Kidney glomerular epithelial cell (primary cell): ENCODE data around the gene RCOR1.
"Not testable (repeated sequence)": the region's sequence is repeated elsewhere in the genome, so short reads cannot be mapped to it uniquely, and the experiment has no call there.

ENCODE experiments used
- DNase-seq: peaks from one replicate; lab custom pipeline; 2025; lab: John Stamatoyannopoulos, UW

RCOR1 gene

DNA sequence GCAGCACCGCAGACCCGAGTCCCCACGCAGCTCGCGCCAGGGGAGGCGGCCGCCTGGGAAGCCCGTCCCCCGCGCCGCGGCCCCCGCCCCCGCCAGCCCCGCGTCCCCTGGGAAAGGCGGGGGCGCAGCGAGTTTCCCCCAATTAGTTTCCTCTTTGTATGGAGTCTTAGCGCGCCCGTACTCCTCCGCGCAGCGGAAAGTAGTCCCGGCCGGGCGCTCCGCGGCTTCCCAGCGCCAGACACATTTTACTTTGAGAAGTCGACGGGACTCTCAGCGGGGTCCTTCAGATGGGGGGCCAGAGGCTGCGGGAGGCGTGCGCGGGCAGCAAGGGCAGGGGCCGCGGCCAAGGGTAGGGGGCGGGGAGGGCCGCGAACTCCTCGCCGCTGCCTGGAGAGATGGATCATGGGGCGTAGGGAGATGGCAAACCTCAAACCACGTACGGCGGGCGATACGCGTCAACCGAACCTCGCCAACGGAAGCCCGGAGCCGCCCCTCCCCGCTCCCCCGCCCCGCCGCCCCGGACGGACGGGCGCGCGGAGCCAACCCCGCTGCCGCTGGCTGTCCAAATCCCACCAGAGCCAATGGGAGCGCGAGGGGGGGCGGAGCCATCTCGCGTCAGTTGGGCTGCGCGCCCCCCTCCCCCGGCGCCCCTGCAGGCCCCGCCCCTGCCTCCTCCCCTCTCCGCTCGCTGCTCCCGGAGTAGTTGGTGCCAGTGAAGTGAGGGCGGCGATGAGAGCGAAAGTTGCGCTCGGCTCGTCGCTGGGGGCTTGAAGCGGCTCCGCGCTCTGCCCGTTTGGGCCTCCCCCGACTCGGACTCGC is at the start of gene RCOR1:
TSS of gene RCOR1 (plus strand) at position 706 of the 819 bp plus-strand sequence. CDS start 238 bp downstream, outside the sequence.
- peak; percentile 95 for DNase-seq

DNA sequence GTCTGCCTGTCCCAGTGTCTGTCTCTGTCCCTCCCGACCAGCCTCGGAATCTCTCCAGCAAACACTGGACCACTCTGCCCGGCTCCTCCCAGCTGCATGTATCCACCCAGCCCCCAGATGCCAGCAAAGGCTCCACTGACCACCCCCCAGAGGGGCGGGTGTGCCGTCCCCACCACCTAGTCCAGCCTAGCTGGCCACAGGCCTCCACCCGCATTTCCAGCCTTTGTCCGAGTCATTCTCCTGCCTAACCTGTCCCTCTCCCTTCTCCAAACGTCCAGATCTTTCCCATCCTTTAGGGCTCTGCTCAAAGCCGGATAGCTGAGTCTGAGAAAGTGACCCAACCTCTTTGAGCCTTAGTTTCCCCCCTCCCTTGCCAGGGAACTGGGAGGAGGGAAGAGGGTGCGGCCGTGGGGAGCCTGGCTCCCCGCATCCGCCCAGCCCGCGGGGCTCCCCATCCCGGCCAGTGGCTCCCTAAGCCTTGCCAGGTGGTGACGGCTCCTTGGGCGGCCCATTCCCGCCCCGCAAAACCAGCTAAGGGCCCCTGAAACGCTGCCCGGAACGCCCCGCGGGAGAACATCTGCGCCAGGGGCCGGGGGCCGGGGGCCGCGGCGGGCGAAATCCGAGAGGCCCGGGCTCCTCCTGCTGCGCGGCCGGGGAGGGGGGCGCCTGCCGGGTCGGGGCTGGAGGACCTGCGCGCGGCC is 48.3 kb upstream of the RCOR1 start:
- DNase-seq = no peak

DNA sequence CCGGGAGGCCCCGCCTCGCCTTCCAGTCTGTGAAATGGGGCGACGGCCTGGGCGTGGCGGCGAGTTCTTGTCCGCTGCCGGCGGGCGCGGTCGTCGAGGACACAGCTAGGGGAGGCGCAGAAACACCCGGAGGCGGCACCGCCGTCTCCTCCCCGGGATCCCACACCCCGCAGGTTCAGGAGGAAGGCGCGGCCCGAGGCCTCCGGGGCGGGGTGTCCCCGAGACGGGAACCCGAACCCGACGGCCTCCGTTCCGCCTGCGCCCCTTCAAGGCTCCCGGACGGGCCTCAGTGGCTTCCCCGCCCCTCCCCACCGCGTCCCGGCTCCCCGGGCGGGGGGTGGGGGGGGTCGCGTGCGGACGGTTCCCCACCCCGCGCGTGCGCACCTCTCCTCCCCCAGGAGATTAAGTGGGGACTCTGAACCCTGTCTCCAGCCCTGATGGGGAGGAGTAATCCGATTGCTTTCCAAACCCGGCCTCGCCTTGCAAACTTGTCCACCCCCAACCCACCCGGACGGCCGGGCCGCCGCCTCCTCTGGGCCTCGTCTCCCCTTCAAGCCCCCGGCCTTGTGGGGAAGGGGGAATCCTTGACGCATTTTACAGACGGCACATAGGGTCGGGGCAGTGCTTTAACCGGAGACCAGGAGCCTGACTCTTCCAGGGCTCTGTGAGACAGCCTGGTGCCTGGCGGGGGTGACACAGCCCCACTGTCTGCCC is 47.5 kb upstream of the RCOR1 start:
- DNase-seq = no peak

GRCh38 chr14:102545461-102546265 is 46.8 kb upstream of the RCOR1 start:
- no peak for DNase-seq

GRCh38 chr14:102548616-102549240 is 43.7 kb upstream of the RCOR1 start:
- no peak for DNase-seq

DNA sequence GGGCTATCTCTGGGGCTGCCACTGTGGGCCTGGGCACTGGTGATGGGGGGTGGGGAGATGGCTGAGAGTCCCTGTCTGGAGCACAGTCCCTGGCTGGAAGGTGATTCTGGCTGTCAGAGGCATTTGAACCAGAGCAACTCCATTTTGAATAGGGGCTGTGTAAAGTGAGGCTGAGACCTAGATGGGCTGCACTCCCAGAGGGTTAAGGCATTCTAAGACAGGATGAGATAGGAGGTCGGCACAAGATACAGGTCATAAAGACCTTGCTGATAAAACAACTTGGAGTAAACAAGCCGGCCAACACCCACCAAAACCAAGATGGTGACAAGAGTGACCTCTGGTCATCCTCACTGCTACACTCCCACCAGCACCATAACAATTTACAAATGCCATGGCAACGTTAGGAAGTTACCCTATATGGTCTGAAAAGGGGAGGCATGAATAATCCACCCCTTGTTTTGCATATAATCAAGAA is 41.5 kb upstream of the RCOR1 start:
- DNase-seq = not testable (repeated sequence)

GRCh38 chr14:102551995-102552705 is 40.3 kb upstream of the RCOR1 start:
- no peak for DNase-seq

- DNase-seq = no peak
Measured at GRCh38 chr14:102554821-102555819, 37.3 kb upstream of the RCOR1 start.

- no peak for DNase-seq
Measured at GRCh38 chr14:102556098-102556677, 36.3 kb upstream of the RCOR1 start.

DNA sequence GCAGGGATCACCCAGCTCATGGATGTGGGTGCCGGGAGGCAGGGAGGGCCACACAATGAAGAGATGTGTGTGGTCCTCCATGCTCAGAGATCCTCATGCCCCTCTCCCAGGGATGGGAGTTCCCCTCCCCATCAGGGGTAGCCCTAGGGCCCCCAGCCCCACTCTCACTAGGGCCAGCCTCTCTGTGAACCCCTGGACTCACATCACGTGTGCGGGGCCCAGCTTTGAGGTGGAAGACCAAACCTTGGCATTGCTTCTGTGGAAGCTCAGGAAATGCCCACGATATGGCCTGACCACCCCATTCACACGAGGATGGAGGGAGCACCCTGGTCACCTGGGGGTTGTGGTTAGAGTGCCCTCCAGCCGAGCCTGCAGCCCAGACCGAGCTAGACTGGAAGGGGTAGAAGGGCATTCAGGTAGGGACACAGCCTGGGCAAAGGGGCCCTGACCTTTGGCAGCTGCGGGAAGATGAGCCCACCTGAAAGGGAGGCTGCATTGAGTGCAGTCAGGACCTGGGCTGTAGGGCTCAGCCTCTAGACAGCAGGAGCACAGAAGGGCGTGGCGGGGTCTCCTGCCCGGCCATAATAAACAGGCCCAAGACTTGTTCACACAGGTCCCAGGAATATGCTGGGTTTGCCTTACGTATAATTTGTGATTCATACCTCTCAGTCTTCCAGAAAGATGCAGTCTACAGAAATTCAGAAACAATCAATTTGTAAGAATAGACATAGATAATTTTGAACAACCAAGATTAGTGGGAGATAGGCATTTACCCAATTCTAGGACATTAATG is 34.8 kb upstream of the RCOR1 start:
- DNase-seq = no peak

DNA sequence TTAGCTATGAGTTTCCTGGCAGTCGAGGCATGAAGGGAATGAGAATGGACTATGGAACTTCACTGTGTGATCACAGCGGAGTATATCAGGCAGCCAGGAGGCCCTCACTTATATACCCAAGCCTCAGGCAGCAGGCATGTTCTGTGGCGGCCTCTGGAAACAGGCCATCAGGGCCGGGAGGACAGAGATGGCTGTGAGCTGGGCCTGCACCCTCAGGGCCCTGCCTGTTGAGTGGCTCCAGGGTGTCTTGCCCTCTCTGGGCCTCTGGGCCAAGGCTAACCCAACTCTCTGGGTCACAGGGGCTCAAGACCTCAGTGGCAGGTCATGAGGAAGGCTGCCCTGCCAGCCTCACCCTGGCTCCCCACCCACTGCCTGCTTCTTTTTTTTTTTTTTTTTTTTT is 33.9 kb upstream of the RCOR1 start:
- DNase-seq = no peak

- DNase-seq = no peak
Measured at GRCh38 chr14:102560458-102561261, 31.8 kb upstream of the RCOR1 start.

DNA sequence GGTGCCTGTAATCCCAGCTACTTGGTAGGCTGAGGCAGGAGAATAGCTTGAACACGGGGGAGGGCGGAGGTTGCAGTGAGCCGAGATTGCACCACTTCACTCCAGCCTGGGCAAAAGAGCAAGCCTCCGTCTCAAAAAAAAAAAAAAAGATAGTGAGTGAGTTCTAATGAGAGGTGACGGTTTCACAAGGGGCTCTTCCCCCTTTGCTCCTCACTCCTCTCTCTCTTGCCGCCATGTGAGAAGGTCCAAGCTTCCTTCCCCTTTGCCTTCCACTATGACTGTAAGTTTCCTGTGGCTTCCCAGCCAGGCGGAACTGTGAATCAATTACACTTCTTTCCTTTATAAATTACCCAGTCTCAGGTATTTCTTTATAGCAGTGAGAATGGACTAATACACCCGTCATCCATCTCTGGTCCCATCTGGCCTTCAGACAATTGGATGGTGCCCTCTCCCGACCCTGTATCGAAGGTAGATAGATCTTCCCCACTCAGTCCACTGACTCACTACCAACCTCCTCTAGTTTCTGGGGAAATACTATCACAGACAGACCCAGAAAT is 27.0 kb upstream of the RCOR1 start:
- DNase-seq = no peak

DNA sequence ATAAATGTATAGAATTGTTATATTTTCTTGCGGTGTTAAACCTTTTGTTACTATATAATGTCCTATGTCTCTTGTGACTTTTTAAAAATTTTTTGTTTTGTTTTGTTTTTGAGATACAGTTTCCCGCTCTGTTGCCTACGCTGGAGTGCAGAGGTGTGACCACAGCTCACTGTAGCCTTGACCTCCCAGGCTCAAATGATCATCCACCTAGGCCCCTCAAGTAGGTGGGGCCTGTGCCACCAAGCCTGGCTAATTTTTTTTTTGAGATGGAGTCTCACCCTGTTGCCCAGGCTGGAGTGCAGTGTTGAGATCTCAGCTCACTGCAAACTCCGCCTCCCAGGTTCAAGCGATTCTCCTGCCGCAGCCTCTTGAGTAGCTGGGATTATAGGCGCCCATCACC is 26.5 kb upstream of the RCOR1 start:
- DNase-seq = no peak

- no peak for DNase-seq
Measured at GRCh38 chr14:102568115-102568614, 24.3 kb upstream of the RCOR1 start.

DNA sequence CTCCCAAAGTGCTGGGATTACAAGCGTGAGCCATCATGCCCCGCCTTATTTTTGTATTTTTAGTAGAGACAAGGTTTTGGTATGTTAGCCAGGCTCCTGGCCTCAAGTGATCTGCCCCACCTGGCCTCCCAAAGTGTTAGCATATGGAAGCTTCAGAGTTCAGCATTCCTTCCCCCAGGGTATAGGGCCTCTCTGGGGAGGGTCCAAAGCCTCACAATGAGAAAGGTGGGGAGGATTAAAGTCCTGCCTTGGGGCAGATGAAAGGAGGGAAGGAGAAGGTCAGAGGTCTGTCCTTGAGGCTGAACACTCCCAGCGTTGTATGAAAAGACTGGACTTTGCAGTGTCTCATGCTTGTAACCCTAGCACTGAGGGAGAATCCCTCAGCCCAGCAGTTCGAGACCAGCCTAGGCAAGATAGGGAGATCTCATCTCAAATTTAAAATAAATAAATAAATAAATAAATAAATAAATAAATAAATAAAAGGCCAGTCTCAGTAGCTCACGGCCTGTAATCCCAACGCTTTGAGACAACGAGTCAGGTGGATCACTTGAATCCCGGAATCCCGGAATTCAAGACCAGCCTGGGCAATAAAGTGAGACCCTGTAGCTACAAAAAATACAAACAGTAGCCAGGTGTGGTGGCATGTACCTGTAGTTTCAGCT is 22.0 kb upstream of the RCOR1 start:
- no peak for DNase-seq
